ENCODE measurements around the gene ZNF526.
A peak's percentile ranks its signal among the peaks of the same experiment; 100 is the strongest.

Gene ZNF526, protein sequence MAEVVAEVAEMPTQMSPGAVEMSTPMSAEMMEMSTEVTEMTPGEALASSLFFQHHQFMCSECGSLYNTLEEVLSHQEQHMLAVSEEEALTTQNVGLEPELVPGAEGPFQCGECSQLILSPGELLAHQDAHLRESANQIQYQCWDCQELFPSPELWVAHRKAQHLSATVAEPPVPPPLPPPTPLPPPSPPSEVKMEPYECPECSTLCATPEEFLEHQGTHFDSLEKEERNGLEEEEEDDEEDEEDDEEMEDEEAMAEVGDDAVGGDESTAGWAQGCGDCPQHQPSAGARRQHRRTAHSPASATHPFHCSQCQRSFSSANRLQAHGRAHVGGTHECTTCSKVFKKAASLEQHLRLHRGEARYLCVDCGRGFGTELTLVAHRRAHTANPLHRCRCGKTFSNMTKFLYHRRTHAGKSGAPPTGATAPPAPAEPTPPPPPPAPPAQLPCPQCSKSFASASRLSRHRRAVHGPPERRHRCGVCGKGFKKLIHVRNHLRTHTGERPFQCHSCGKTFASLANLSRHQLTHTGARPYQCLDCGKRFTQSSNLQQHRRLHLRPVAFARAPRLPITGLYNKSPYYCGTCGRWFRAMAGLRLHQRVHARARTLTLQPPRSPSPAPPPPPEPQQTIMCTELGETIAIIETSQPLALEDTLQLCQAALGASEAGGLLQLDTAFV

DNA sequence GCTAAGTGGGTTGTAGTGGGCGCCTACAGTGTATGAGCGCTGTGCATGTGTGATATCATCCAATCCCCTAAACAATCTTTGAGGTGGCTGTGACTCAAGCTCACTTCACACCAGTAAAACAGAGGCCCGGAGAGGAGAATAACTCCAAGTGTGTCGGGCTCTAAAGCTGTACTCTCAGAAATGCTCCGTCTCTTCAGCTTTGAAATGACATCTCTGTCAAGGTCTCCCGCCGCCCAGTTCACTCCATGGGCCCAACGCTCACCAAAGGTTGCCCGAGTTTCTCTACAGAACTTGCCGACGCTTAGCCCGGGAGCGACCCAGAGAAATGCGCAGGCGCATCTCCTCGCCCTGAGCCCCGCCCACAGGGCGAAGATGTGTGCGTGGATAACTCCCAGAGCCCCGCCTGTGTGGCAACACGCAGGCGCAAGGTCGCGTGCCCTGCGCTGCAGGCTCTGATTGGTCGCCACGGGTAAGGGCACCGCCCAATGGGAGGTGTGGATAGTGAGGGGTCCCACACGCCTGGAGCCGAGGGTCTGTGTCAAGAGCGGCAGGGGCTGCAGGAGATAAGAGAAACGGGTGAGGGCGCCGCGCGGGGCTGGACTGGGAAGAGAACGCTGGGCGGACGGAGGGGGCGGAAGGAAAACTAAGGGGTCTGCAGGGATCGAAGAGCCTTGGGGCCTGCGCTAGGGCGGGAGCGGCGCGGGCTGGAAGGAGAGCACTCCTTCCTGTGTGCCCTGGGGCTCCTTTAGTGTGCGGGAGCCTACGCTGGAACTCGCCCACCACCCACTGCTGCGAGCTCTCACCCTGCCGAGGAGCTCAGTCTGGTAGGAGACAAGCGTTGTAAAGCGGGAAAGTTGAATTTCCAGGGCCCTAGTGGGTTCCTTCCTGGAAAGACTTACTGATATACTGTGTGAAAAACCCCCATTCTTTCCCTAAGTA is at the start of gene ZNF526:
TSS of gene ZNF526 (plus strand) at position 501 of the 939 bp plus-strand sequence. CDS start 4,092 bp downstream, outside the sequence.
- Histone ChIP-seq H3K4me3 (ENCODE audit: low read length) (peak within 1 kb of the TSS; percentile 92), H3K27ac (ENCODE audit: low read length) (peak within 1 kb of the TSS; percentile 51), H3K27me3 (ENCODE audit: control insufficient read depth, insufficient read depth, low read length) (no peaks in the 10 kb centered on the region), H3K4me1 (ENCODE audit: control insufficient read depth, low read depth, low read length) (peaks cover 8% of the 10 kb centered on the region), H3K9ac (ENCODE audit: low read length) (peak within 1 kb of the TSS; percentile 88), H3K9me3 (ENCODE audit: control insufficient read depth, low read depth, low read length) (no peaks in the 10 kb centered on the region), H3K36me3 (ENCODE audit: control insufficient read depth, low read depth, low read length) (peaks cover 11% of the 10 kb centered on the region)

DNA sequence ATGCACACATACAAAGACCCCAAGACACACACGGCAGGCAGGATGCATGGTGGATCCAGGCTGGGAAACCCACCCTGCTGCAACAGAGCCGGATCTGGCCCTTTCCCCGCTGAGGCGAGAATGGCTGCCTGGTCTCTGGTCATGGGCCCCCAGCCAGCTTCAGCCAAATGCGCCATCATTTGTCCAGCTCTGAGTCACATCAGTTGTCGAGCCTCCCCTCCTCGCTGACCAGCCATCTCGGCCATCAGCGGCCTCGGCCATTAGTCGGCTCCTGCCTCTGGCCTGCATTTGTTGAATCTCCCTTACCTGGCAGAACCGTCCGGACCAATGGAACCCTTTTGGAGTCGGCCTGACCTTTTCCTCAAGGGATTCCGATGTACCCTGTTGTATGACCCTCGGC is 49.4 kb upstream of the ZNF526 start:
- Histone ChIP-seq H3K27ac (ENCODE audit: low read length) (no peak overlapping the region), H3K4me3 (ENCODE audit: low read length) (no peak overlapping the region)

DNA sequence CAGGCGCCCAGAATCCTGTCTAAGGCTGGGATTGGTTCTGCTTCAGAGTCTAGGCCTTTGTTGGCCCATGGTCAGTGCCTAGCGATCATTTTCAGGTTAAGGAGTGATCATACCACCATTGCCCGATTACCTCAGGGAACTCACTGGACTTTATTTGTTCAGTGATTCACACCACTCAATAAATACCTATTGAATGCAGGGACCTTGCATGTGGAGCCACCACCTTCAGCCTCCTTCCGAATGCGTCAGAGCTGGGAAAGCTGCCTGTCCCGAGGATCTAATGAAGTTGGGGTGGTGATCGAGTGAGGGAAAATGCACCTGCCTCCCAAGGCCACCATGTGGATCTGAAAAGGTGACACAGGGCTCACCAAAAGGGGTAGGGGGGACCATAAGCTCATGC is 47.9 kb upstream of the ZNF526 start:
- Histone ChIP-seq H3K9me3 (ENCODE audit: control insufficient read depth, low read depth, low read length) (no peaks in the 10 kb centered on the region), H3K36me3 (ENCODE audit: control insufficient read depth, low read depth, low read length) (no peaks in the 10 kb centered on the region), H3K4me3 (ENCODE audit: low read length) (no peak overlapping the region), H3K4me1 (ENCODE audit: control insufficient read depth, low read depth, low read length) (peaks cover 10% of the 10 kb centered on the region), H3K9ac (ENCODE audit: low read length) (no peak overlapping the region), H3K27me3 (ENCODE audit: control insufficient read depth, insufficient read depth, low read length) (peaks cover 38% of the 10 kb centered on the region), H3K27ac (ENCODE audit: low read length) (no peak overlapping the region)

More for the DNA sequence above, 49.4 kb upstream of the ZNF526 start:
- no peaks in the 10 kb centered on the region for H3K9me3 ChIP-seq (ENCODE audit: control insufficient read depth, low read depth, low read length)
- H3K36me3 ChIP-seq (ENCODE audit: control insufficient read depth, low read depth, low read length) = no peaks in the 10 kb centered on the region
- H3K9ac ChIP-seq (ENCODE audit: low read length) = no peak overlapping the region
- peaks cover 5% of the 10 kb centered on the region for H3K4me1 ChIP-seq (ENCODE audit: control insufficient read depth, low read depth, low read length)
- peaks cover 27% of the 10 kb centered on the region for H3K27me3 ChIP-seq (ENCODE audit: control insufficient read depth, insufficient read depth, low read length)

DNA sequence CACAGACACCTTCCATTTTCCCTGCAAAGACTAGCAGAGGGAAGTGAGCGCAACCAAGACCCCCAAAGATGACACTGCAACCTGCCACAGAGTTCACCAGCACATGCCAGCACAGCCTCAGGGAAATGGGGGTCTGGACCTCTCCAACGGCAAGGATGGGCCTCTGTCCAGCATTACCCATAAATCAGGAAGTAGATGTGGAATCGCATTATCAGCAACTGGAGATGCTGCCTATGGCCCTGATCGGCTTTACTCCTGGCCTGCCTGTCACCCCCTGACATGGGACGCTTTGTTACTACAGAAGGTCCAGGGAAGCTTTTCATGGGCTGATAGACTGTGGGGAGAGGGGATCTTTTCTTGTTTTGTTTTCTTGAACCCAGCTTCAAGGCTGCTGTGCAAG is 46.4 kb upstream of the ZNF526 start:
- Histone ChIP-seq H3K27me3 (ENCODE audit: control insufficient read depth, insufficient read depth, low read length) (peaks cover 52% of the 10 kb centered on the region), H3K4me3 (ENCODE audit: low read length) (no peak overlapping the region), H3K9ac (ENCODE audit: low read length) (no peak overlapping the region), H3K36me3 (ENCODE audit: control insufficient read depth, low read depth, low read length) (no peaks in the 10 kb centered on the region), H3K9me3 (ENCODE audit: control insufficient read depth, low read depth, low read length) (no peaks in the 10 kb centered on the region), H3K4me1 (ENCODE audit: control insufficient read depth, low read depth, low read length) (peaks cover 10% of the 10 kb centered on the region), H3K27ac (ENCODE audit: low read length) (no peak overlapping the region)

DNA sequence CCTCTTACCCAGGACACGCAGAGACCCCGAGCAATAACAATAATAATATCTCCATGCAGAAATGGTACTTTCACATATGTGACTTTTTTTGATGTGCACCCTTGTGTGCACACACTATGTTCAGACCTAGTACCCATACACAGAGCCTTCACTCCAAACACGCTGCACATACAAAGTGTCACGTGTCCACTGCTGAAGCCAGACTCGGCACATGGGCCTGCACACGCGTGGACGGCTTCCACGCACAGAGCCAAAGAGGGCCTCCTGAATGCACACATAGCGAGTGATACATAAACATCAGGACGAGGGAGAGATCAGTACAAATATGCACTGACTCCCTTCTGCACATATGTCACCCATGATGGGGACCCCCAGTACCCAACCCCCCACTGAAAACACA is 45.9 kb upstream of the ZNF526 start:
- H3K36me3 ChIP-seq (ENCODE audit: control insufficient read depth, low read depth, low read length) = no peaks in the 10 kb centered on the region
- no peaks in the 10 kb centered on the region for H3K9me3 ChIP-seq (ENCODE audit: control insufficient read depth, low read depth, low read length)
- no peak overlapping the region for H3K9ac ChIP-seq (ENCODE audit: low read length)
- no peak overlapping the region for H3K4me3 ChIP-seq (ENCODE audit: low read length)
- peaks cover 10% of the 10 kb centered on the region for H3K4me1 ChIP-seq (ENCODE audit: control insufficient read depth, low read depth, low read length)
- peaks cover 57% of the 10 kb centered on the region for H3K27me3 ChIP-seq (ENCODE audit: control insufficient read depth, insufficient read depth, low read length)
- H3K27ac ChIP-seq (ENCODE audit: low read length) = no peak overlapping the region

DNA sequence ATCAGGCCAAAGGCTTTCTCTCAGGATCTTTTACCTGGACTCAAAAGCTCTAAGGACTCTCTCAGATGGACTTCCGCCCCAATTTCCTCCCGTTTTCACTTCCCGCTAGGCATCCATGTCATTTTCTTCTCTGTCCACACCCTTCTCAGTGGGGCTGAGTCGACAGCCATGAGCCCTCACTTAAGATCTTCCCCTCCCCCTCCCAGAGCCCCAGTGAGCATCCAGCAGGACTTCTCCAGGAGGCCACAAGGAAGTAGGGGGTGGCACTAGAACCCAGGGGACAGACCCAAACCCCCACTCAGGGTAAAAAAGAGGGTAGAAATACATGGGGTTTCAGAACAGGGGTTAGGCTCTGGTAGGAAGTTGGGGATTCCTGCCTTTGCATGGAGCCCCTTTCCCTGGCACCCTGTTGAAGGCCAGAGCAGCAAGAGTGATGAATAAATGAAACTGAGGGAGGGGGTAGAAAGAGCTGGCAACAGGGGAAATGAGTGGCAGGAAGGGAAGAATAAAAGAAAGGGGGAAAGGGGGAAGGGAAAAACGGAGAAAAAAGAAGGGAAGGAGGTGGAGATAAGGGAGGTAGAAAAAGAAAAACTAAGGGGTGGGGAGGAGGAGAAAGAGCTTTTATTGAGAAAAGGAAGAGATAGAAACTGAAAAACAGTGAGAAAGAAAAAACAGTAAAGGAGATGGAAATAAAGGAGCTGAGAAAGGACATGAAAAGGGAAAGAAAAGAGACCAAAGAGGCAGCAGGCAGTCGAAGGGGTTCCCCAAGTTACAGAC is 45.0 kb upstream of the ZNF526 start:
- no peak overlapping the region for H3K27ac ChIP-seq (ENCODE audit: low read length)
- no peak overlapping the region for H3K9ac ChIP-seq (ENCODE audit: low read length)
- peak overlapping the region; percentile 58 for H3K4me3 ChIP-seq (ENCODE audit: low read length)
- H3K36me3 ChIP-seq (ENCODE audit: control insufficient read depth, low read depth, low read length) = no peaks in the 10 kb centered on the region
- H3K9me3 ChIP-seq (ENCODE audit: control insufficient read depth, low read depth, low read length) = no peaks in the 10 kb centered on the region
- peaks cover 10% of the 10 kb centered on the region for H3K4me1 ChIP-seq (ENCODE audit: control insufficient read depth, low read depth, low read length)
- peaks cover 66% of the 10 kb centered on the region for H3K27me3 ChIP-seq (ENCODE audit: control insufficient read depth, insufficient read depth, low read length)

DNA sequence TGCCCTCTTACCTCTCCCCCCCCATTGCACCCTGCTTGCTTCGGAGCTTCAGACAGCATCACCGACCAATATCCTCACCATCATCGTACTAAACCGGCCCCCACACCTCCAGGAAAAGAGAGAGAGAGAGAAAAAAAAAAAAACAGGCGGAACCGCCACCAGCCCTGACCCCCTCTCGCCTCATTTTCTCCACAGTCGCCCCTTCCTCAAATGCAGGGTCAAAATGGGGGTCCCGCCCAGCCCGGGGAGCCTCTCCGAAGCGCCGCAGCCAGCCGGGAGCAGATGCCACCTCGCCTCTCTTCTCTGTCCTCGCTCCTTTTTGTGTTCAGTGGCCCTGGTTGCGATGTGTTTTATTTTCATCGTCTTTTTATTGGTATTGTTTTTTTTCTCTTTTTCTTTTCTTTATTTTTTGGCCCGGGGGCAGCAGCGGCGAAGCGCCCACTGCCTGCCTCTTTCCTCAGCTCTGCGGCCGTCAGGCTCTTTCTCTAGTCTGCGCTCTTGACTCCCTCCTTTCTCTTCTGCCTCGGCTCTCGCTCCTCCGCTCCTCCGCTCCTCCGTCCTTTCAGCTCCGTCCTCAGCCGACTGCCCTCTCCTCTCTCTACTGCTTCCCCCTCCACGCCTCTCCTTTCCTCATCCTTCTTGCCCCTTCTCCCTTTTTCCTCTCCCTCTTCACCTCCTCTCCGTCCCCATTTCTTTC is 44.0 kb upstream of the ZNF526 start:
- Histone ChIP-seq H3K9ac (ENCODE audit: low read length) (no peak overlapping the region), H3K27ac (ENCODE audit: low read length) (no peak overlapping the region), H3K9me3 (ENCODE audit: control insufficient read depth, low read depth, low read length) (no peaks in the 10 kb centered on the region), H3K36me3 (ENCODE audit: control insufficient read depth, low read depth, low read length) (no peaks in the 10 kb centered on the region), H3K4me1 (ENCODE audit: control insufficient read depth, low read depth, low read length) (peaks cover 10% of the 10 kb centered on the region), H3K4me3 (ENCODE audit: low read length) (peak overlapping the region; percentile 58), H3K27me3 (ENCODE audit: control insufficient read depth, insufficient read depth, low read length) (peaks cover 76% of the 10 kb centered on the region)

DNA sequence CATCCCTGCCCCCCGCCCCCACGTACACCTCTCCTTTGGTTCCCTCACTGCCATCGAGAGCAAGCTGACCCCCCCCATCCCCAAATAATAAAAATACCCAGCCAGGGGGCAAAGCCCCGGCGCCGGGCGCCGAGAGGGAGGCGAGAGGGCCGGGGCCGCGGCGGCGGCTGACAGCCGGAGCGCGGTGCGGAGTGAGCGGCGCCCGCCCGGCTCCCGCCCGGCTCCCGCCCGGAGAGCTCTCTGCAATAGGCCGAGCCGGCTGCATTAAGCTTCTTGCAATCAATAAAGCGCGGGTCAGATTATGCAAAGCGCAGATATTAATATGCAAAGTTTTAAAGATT is 43.5 kb upstream of the ZNF526 start:
- no peaks in the 10 kb centered on the region for H3K36me3 ChIP-seq (ENCODE audit: control insufficient read depth, low read depth, low read length)
- no peak overlapping the region for H3K9ac ChIP-seq (ENCODE audit: low read length)
- peaks cover 10% of the 10 kb centered on the region for H3K4me1 ChIP-seq (ENCODE audit: control insufficient read depth, low read depth, low read length)
- no peak overlapping the region for H3K27ac ChIP-seq (ENCODE audit: low read length)
- H3K4me3 ChIP-seq (ENCODE audit: low read length) = peak overlapping the region; percentile 58
- peaks cover 79% of the 10 kb centered on the region for H3K27me3 ChIP-seq (ENCODE audit: control insufficient read depth, insufficient read depth, low read length)
- H3K9me3 ChIP-seq (ENCODE audit: control insufficient read depth, low read depth, low read length) = no peaks in the 10 kb centered on the region

DNA sequence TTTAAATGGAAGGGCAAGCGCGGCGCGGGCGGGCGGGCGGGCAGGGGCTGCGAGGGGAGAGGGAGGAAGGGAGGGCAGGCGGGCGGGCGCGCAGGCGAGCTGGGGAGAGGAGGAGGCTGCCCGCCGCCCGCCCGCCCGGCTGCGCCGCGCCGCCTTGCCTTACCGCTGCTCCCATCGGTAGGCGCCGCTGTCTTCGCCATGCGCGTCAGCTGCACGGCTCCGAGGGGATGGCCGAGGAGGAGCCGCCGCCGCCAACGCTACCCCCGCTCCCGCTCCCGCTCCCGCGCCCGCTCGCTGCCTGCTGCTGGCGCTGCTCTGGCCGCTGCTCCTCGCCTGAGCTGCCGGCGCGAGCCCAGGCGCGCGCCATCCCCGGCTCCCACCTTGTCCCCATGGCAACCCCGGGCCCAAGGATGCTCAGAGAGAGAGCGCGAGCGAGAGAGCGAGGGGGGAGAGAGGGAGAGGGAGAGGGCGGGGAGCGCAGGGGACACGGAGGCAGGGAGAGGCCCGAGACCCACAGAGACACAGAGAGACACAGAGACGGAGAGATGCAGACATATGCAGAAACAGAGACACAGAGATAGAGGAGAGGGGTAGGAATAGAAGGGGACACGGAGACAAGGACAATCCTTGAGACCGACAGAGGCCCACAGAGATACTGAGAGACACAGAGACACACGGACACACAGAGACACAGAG is 43.0 kb upstream of the ZNF526 start:
- H3K9me3 ChIP-seq (ENCODE audit: control insufficient read depth, low read depth, low read length) = no peaks in the 10 kb centered on the region
- no peaks in the 10 kb centered on the region for H3K36me3 ChIP-seq (ENCODE audit: control insufficient read depth, low read depth, low read length)
- peaks cover 79% of the 10 kb centered on the region for H3K27me3 ChIP-seq (ENCODE audit: control insufficient read depth, insufficient read depth, low read length)
- peaks cover 10% of the 10 kb centered on the region for H3K4me1 ChIP-seq (ENCODE audit: control insufficient read depth, low read depth, low read length)
- no peak overlapping the region for H3K27ac ChIP-seq (ENCODE audit: low read length)
- peak overlapping the region; percentile 42 for H3K4me3 ChIP-seq (ENCODE audit: low read length)
- no peak overlapping the region for H3K9ac ChIP-seq (ENCODE audit: low read length)

DNA sequence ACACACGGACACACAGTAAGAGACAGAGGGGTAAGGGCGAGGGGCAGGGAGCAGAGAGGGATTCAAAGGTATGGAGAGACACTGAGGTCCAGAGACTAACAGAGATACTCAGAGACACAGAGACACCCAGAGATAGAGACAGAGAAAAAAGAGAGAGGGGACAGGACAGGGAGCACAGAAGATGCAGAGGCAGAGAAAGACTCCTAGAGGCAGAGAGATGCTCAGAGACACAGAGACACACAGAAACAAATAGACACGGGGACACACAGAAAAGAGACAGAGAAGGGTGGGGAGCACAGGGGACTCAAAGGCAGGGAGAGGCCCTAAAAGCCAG is 42.5 kb upstream of the ZNF526 start:
- Histone ChIP-seq H3K27me3 (ENCODE audit: control insufficient read depth, insufficient read depth, low read length) (peaks cover 79% of the 10 kb centered on the region), H3K4me1 (ENCODE audit: control insufficient read depth, low read depth, low read length) (peaks cover 10% of the 10 kb centered on the region), H3K4me3 (ENCODE audit: low read length) (peak overlapping the region; percentile 42), H3K27ac (ENCODE audit: low read length) (no peak overlapping the region), H3K36me3 (ENCODE audit: control insufficient read depth, low read depth, low read length) (no peaks in the 10 kb centered on the region), H3K9me3 (ENCODE audit: control insufficient read depth, low read depth, low read length) (no peaks in the 10 kb centered on the region), H3K9ac (ENCODE audit: low read length) (no peak overlapping the region)

Data from iPS-18a (cell line).